GM23248 (cell line): Measurements from ENCODE around the gene TFIP11.

Source experiments
- EZH2 ChIP-seq: fragments of 200-600 bp; sonication (generic); IDR thresholded peaks from 2 replicates; pipeline ENCODE4 v1.6.1; 2018; ENCODE audit warnings: antibody characterized with exemption, mild to moderate bottlenecking; ENCODE audit not compliant: insufficient read depth, poor library complexity, severe bottlenecking
- EZH2phosphoT487 ChIP-seq: fragments of 200-600 bp; sonication (generic); IDR thresholded peaks from 2 replicates; pipeline ENCODE4 v1.6.1; 2018; ENCODE audit warnings: antibody characterized with exemption, moderate library complexity, mild to moderate bottlenecking, low read depth; ENCODE audit not compliant: insufficient read depth

GRCh38 chr22:26525946-26526564 is 13.8 kb upstream of the TFIP11 start:
- no peak for TF ChIP-seq EZH2phosphoT487
- no peak for TF ChIP-seq EZH2
